ENCODE results near the gene SLC35F1.

Gene SLC35F1

GRCh38 chr6:118174071-118174470, 267.0 kb downstream of the SLC35F1 start:
- Histone ChIP-seq H3K9me3 (ENCODE audit: control insufficient read depth, insufficient read depth, low read length) (no peaks in the 10 kb centered on the region), H3K9ac (ENCODE audit: low read depth, low read length) (no peak overlapping the region), H3K4me3 (ENCODE audit: low read depth, low read length) (no peak overlapping the region), H3K36me3 (ENCODE audit: control insufficient read depth, insufficient read depth, low read length) (no peaks in the 10 kb centered on the region), H3K4me1 (ENCODE audit: control insufficient read depth, insufficient read depth, low read length) (no peaks in the 10 kb centered on the region), H3K27me3 (ENCODE audit: control insufficient read depth, insufficient read depth, low read length) (no peaks in the 10 kb centered on the region)

DNA sequence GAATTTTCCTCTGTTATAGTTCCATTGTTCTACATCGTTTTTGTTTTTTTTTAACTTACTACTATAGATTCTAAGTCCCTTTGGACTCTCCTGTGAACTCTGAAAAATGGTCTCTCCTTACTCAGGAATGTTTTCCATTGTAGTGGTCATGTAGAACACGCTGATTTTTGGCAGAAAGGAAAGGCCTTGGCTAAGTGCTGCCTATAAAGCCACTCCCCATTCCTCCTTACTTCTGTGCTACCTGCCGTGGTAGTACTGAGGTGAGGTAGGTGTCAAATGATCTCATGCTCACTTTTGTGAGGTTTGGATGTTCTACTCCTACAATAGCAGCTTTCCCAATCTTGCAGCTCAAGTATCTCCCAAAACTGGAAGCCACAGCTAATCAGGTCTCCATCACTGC, 270.7 kb downstream of the SLC35F1 start:
- Histone ChIP-seq H3K27me3 (ENCODE audit: control insufficient read depth, insufficient read depth, low read length) (no peaks in the 10 kb centered on the region), H3K9me3 (ENCODE audit: control insufficient read depth, insufficient read depth, low read length) (no peaks in the 10 kb centered on the region), H3K9ac (ENCODE audit: low read depth, low read length) (no peak overlapping the region)

DNA sequence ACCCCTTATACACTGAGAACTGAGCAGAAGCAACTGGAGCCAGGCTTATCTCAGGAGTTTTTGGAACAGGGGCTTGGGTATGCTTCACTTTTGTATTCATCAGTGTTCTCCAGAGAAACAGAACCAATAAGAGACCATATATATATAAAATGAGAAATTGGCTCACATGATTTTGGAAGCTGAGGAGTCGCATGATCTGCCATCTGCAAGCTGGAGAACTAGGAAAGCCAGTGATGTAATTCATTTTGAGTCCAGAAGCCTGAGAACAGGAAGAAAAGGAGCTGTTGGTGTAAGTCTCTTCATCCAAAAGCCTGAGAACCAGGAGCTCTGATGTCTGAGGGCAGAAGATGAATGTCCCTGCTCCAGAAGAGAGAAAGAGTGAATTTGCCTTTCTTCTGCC, 272.0 kb downstream of the SLC35F1 start:
- no peaks in the 10 kb centered on the region for H3K36me3 ChIP-seq (ENCODE audit: control insufficient read depth, insufficient read depth, low read length)
- no peaks in the 10 kb centered on the region for H3K9me3 ChIP-seq (ENCODE audit: control insufficient read depth, insufficient read depth, low read length)

More for the DNA sequence above, 270.7 kb downstream of the SLC35F1 start:
- Histone ChIP-seq H3K4me1 (ENCODE audit: control insufficient read depth, insufficient read depth, low read length) (no peaks in the 10 kb centered on the region), H3K4me3 (ENCODE audit: low read depth, low read length) (no peak overlapping the region), H3K36me3 (ENCODE audit: control insufficient read depth, insufficient read depth, low read length) (no peaks in the 10 kb centered on the region)

GRCh38 chr6:118186672-118187567, 279.9 kb downstream of the SLC35F1 start:
- H3K9ac ChIP-seq (ENCODE audit: low read depth, low read length) = no peak overlapping the region
- no peak overlapping the region for H3K4me3 ChIP-seq (ENCODE audit: low read depth, low read length)
- no peaks in the 10 kb centered on the region for H3K9me3 ChIP-seq (ENCODE audit: control insufficient read depth, insufficient read depth, low read length)

More for the DNA sequence above, 272.0 kb downstream of the SLC35F1 start:
- H3K4me3 ChIP-seq (ENCODE audit: low read depth, low read length) = no peak overlapping the region
- no peaks in the 10 kb centered on the region for H3K27me3 ChIP-seq (ENCODE audit: control insufficient read depth, insufficient read depth, low read length)
- H3K9ac ChIP-seq (ENCODE audit: low read depth, low read length) = no peak overlapping the region
- H3K4me1 ChIP-seq (ENCODE audit: control insufficient read depth, insufficient read depth, low read length) = no peaks in the 10 kb centered on the region

DNA sequence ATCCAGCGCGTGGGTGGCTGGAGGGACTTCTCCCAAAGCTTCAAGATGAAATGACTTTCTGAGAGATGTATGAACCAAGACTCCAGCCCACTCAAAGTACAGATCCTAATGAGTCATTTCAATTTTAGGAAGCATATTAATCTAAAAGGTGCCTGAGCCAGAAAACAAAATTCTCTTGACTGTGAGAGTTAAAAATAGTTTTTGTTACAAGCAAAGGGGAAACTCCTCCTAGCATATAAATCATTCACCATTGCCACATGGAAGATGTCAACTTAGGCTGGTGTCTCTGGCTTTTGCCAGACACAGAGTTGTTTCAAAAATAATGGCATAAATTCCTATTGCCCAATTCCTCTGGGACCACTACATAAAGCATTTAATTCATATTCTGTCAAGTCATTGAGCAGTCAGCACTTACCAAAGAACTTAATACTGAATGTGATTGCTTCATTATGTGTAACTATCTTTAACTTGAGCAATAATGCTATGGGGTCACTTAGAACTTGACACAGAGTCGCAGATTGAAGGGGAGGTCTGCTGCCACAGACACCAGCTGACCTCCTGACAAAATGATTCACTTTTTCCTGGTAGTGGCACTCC, 280.6 kb downstream of the SLC35F1 start:
- H3K4me1 ChIP-seq (ENCODE audit: control insufficient read depth, insufficient read depth, low read length) = no peaks in the 10 kb centered on the region
- H3K9ac ChIP-seq (ENCODE audit: low read depth, low read length) = no peak overlapping the region
- no peaks in the 10 kb centered on the region for H3K9me3 ChIP-seq (ENCODE audit: control insufficient read depth, insufficient read depth, low read length)
- H3K4me3 ChIP-seq (ENCODE audit: low read depth, low read length) = no peak overlapping the region
- no peaks in the 10 kb centered on the region for H3K27me3 ChIP-seq (ENCODE audit: control insufficient read depth, insufficient read depth, low read length)
- no peaks in the 10 kb centered on the region for H3K36me3 ChIP-seq (ENCODE audit: control insufficient read depth, insufficient read depth, low read length)

More at GRCh38 chr6:118186672-118187567, 279.9 kb downstream of the SLC35F1 start:
- Histone ChIP-seq H3K36me3 (ENCODE audit: control insufficient read depth, insufficient read depth, low read length) (no peaks in the 10 kb centered on the region), H3K4me1 (ENCODE audit: control insufficient read depth, insufficient read depth, low read length) (no peaks in the 10 kb centered on the region), H3K27me3 (ENCODE audit: control insufficient read depth, insufficient read depth, low read length) (no peaks in the 10 kb centered on the region)

DNA sequence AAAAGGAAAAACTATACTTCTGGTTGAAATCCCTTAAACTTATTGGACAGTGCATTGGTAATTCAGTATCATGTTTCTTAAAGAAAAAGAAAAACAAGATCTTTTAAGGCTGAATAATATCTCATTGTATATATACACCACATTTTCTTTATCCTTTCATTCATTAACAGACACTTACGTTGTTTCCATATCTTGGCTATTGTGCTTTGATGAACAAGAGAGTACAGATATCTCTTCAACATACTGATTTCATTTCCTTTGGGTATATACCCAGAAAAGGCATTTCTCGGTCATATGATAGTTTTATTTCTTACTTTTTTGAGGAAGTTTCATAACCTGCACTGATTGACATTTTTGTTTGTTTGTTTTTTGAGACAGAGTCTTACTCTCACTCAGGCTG, 281.5 kb downstream of the SLC35F1 start:
- Histone ChIP-seq H3K4me1 (ENCODE audit: control insufficient read depth, insufficient read depth, low read length) (no peaks in the 10 kb centered on the region), H3K4me3 (ENCODE audit: low read depth, low read length) (no peak overlapping the region), H3K9ac (ENCODE audit: low read depth, low read length) (no peak overlapping the region), H3K36me3 (ENCODE audit: control insufficient read depth, insufficient read depth, low read length) (no peaks in the 10 kb centered on the region), H3K9me3 (ENCODE audit: control insufficient read depth, insufficient read depth, low read length) (no peaks in the 10 kb centered on the region), H3K27me3 (ENCODE audit: control insufficient read depth, insufficient read depth, low read length) (no peaks in the 10 kb centered on the region)

DNA sequence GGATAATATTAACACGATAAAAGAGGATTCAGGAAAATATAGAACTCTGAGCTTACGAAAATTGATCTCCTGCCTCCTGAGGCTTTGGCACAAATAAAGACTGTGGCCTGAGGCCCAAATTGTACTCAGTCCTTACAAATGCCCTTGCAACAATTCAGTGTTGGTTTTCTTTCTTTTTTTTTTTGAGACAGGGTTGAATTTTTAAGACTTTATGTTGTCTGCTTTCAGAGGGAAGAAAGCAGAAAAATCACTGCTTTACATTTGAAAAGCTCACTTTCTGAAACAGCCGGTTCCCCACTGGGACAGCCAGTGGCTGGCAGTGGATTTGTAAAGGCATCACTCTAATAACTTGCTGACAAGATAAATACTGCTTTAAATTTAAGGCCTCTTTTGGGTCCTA, 290.5 kb downstream of the SLC35F1 start:
- no peak overlapping the region for H3K9ac ChIP-seq (ENCODE audit: low read depth, low read length)

DNA sequence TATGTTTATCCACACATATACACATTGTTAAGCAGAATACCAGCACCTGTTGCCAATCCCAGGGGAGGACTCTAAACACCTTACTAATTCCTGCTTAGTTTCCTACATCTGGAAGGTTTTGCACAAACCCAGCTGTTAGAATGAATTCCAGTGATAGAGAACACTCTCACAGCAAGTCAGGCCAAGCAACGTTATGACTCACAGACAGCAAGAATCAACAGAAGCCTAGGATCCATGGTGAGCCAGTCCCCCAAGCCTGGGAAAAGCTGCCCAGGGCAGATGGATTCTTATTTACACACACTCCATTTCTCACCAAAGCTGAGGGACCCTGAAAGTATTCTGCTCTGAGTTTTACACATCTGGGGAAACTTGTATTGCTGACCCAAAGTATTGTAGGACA, 291.7 kb downstream of the SLC35F1 start:
- Histone ChIP-seq H3K27me3 (ENCODE audit: control insufficient read depth, insufficient read depth, low read length) (no peaks in the 10 kb centered on the region), H3K9me3 (ENCODE audit: control insufficient read depth, insufficient read depth, low read length) (no peaks in the 10 kb centered on the region), H3K9ac (ENCODE audit: low read depth, low read length) (no peak overlapping the region), H3K4me3 (ENCODE audit: low read depth, low read length) (no peak overlapping the region), H3K36me3 (ENCODE audit: control insufficient read depth, insufficient read depth, low read length) (no peaks in the 10 kb centered on the region), H3K4me1 (ENCODE audit: control insufficient read depth, insufficient read depth, low read length) (peaks cover 17% of the 10 kb centered on the region)

More for the DNA sequence above, 290.5 kb downstream of the SLC35F1 start:
- Histone ChIP-seq H3K4me3 (ENCODE audit: low read depth, low read length) (no peak overlapping the region), H3K9me3 (ENCODE audit: control insufficient read depth, insufficient read depth, low read length) (no peaks in the 10 kb centered on the region), H3K27me3 (ENCODE audit: control insufficient read depth, insufficient read depth, low read length) (no peaks in the 10 kb centered on the region), H3K36me3 (ENCODE audit: control insufficient read depth, insufficient read depth, low read length) (no peaks in the 10 kb centered on the region), H3K4me1 (ENCODE audit: control insufficient read depth, insufficient read depth, low read length) (peaks cover 17% of the 10 kb centered on the region)

DNA sequence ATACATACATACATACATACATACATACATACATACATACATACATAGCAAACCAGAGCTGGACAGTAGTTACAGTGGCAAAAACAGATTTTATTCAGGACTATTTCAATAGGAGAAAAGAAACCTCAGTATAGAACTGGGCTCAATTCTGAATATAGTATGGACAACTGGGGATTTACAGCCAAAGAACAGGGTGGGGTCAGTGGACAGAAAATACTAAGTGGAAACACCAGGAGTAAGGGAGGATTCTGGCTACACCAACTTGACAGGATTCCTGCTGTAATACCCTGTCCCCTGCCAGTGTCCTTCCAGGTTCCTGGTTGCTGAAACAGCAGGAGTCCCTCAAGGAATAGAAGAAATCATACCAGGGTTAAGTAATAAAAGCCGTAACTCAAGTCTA, 293.1 kb downstream of the SLC35F1 start:
- Histone ChIP-seq H3K9ac (ENCODE audit: low read depth, low read length) (no peak overlapping the region), H3K36me3 (ENCODE audit: control insufficient read depth, insufficient read depth, low read length) (no peaks in the 10 kb centered on the region), H3K4me3 (ENCODE audit: low read depth, low read length) (no peak overlapping the region), H3K4me1 (ENCODE audit: control insufficient read depth, insufficient read depth, low read length) (peaks cover 17% of the 10 kb centered on the region), H3K9me3 (ENCODE audit: control insufficient read depth, insufficient read depth, low read length) (no peaks in the 10 kb centered on the region), H3K27me3 (ENCODE audit: control insufficient read depth, insufficient read depth, low read length) (no peaks in the 10 kb centered on the region)

GRCh38 chr6:118202517-118202916, 295.5 kb downstream of the SLC35F1 start:
- no peaks in the 10 kb centered on the region for H3K27me3 ChIP-seq (ENCODE audit: control insufficient read depth, insufficient read depth, low read length)
- H3K9ac ChIP-seq (ENCODE audit: low read depth, low read length) = no peak overlapping the region
- H3K4me3 ChIP-seq (ENCODE audit: low read depth, low read length) = no peak overlapping the region
- no peaks in the 10 kb centered on the region for H3K36me3 ChIP-seq (ENCODE audit: control insufficient read depth, insufficient read depth, low read length)
- no peaks in the 10 kb centered on the region for H3K9me3 ChIP-seq (ENCODE audit: control insufficient read depth, insufficient read depth, low read length)
- peaks cover 10% of the 10 kb centered on the region for H3K4me1 ChIP-seq (ENCODE audit: control insufficient read depth, insufficient read depth, low read length)

DNA sequence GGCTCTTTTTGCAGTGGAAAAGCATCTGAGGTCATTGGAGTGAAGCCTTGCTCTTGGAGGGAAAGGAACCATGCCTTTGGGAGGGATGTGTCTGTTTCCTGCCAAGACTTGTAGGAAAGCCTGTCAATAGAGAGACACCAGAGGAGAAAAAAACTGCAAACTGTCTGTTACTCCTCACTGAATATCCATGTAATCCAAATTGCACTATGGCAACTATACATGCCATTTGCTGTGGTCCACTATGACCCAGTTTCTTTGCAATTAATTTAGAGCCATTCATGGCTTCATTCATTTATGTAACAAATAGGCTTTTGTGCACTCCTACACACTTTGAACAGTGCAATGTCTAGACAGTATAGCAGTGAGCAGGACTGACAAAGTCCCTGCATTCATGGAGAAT, 296.5 kb downstream of the SLC35F1 start:
- H3K36me3 ChIP-seq (ENCODE audit: control insufficient read depth, insufficient read depth, low read length) = no peaks in the 10 kb centered on the region
- H3K9ac ChIP-seq (ENCODE audit: low read depth, low read length) = no peak overlapping the region

GRCh38 chr6:118206221-118206620, 299.2 kb downstream of the SLC35F1 start:
- H3K9ac ChIP-seq (ENCODE audit: low read depth, low read length) = no peak overlapping the region
- H3K4me1 ChIP-seq (ENCODE audit: control insufficient read depth, insufficient read depth, low read length) = peaks cover 6% of the 10 kb centered on the region
- H3K27me3 ChIP-seq (ENCODE audit: control insufficient read depth, insufficient read depth, low read length) = no peaks in the 10 kb centered on the region
- no peaks in the 10 kb centered on the region for H3K36me3 ChIP-seq (ENCODE audit: control insufficient read depth, insufficient read depth, low read length)
- no peak overlapping the region for H3K4me3 ChIP-seq (ENCODE audit: low read depth, low read length)
- H3K9me3 ChIP-seq (ENCODE audit: control insufficient read depth, insufficient read depth, low read length) = no peaks in the 10 kb centered on the region

More for the DNA sequence above, 296.5 kb downstream of the SLC35F1 start:
- Histone ChIP-seq H3K27me3 (ENCODE audit: control insufficient read depth, insufficient read depth, low read length) (no peaks in the 10 kb centered on the region), H3K4me3 (ENCODE audit: low read depth, low read length) (no peak overlapping the region), H3K4me1 (ENCODE audit: control insufficient read depth, insufficient read depth, low read length) (peaks cover 3% of the 10 kb centered on the region), H3K9me3 (ENCODE audit: control insufficient read depth, insufficient read depth, low read length) (no peaks in the 10 kb centered on the region)
